Neutrophil (primary cell): ENCODE measurements around the gene HPSE2.

ENCODE experiments used
- H3K27ac ChIP-seq: fragments of 200-600 bp; sonication (generic); 2 replicates; pipeline ENCODE4 v1.5.1; 2016; ENCODE audit warnings: mild to moderate bottlenecking, moderate library complexity
- H3K27me3 ChIP-seq: fragments of 200-600 bp; sonication (generic); 2 replicates; pipeline ENCODE4 v1.6.0; 2016; ENCODE audit warnings: mild to moderate bottlenecking
- H3K36me3 ChIP-seq: fragments of 200-600 bp; sonication (generic); 2 replicates; pipeline ENCODE4 v1.5.1; 2017
- H3K4me1 ChIP-seq, 2 experiments: fragments of 200-600 bp in 1 of 2; sonication (generic) in 1 of 2; 1 replicate in 1 of 2; 2 replicates in 1 of 2; pipeline versions ENCODE4 v1.5.1 to v1.6.1; 2013 to 2016; ENCODE audit warnings: low read depth in 1 of 2, low read length in 1 of 2, mild to moderate bottlenecking in 1 of 2, moderate library complexity in 1 of 2; ENCODE audit not compliant: control insufficient read depth in 1 of 2, insufficient read depth in 1 of 2
- H3K4me3 ChIP-seq, 2 experiments: fragments of 200-600 bp in 1 of 2; sonication (generic) in 1 of 2; 1 replicate in 1 of 2; 2 replicates in 1 of 2; pipeline ENCODE4 v1.5.1; 2013 to 2016; ENCODE audit warnings: low read depth in 1 of 2, low read length in 1 of 2, mild to moderate bottlenecking in 1 of 2, moderate library complexity in 1 of 2
- H3K9me3 ChIP-seq: fragments of 200-600 bp; sonication (generic); 2 replicates; pipeline ENCODE4 v1.5.1; 2016
- TF ChIP-seq, protein P1 (sequence below): fragments of 200-600 bp; sonication (generic); IDR thresholded peaks from 2 replicates; pipeline ENCODE4 v1.5.1; 2016; ENCODE audit warnings: antibody characterized with exemption

HPSE2 gene

DNA sequence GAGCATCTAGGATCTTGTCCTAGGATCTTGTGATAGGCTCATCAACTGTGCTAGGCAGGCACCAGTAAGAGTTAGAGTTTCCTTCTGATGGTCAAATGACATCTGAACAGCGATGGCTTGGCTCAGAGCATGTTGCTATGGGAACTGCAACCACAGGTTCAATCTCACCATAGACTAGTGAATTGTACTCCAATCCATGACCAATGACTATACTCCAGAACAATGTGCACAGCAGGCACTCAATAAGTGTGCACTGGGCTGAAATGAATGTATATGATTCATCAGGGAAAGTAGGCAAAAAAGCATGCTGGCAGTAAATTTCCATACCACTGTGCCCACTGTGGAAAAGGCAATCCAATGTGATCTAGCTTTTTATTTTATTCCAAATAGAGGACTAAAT, 625.4 kb downstream of the HPSE2 start:
- no peaks in the 10 kb centered on the region for H3K9me3 ChIP-seq
- no peaks in the 10 kb centered on the region for H3K4me1 ChIP-seq
- H3K4me3 ChIP-seq: no peak overlapping the region
- no peaks in the 10 kb centered on the region for H3K36me3 ChIP-seq
- H3K27ac ChIP-seq: no peak overlapping the region
- TF ChIP-seq, protein P1, sequence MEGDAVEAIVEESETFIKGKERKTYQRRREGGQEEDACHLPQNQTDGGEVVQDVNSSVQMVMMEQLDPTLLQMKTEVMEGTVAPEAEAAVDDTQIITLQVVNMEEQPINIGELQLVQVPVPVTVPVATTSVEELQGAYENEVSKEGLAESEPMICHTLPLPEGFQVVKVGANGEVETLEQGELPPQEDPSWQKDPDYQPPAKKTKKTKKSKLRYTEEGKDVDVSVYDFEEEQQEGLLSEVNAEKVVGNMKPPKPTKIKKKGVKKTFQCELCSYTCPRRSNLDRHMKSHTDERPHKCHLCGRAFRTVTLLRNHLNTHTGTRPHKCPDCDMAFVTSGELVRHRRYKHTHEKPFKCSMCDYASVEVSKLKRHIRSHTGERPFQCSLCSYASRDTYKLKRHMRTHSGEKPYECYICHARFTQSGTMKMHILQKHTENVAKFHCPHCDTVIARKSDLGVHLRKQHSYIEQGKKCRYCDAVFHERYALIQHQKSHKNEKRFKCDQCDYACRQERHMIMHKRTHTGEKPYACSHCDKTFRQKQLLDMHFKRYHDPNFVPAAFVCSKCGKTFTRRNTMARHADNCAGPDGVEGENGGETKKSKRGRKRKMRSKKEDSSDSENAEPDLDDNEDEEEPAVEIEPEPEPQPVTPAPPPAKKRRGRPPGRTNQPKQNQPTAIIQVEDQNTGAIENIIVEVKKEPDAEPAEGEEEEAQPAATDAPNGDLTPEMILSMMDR: no peak
- H3K27me3 ChIP-seq: peaks cover 36% of the 10 kb centered on the region

DNA sequence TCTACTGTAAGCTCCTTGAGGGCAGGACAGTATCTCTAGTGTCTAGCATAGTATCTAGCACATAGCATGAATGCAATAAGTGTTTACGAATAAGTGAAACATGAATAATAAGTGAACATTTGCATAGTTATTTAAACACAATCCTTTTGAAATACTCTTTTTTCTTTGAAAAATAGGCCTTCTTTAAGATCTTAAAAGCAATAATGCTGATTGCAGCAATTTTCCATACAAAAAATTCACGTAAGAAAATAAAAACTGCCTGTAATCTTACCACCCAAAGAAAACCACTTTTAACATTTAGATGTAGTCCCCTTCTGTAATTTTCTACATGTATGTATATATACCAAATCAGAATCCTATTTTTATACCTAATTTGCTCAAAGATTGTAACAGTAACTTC, 626.4 kb downstream of the HPSE2 start:
- peaks cover 36% of the 10 kb centered on the region for H3K27me3 ChIP-seq
- H3K36me3 ChIP-seq: no peaks in the 10 kb centered on the region
- TF ChIP-seq, protein P1: no peak
- H3K9me3 ChIP-seq: no peaks in the 10 kb centered on the region
- H3K4me1 ChIP-seq: no peaks in the 10 kb centered on the region
- no peak overlapping the region for H3K4me3 ChIP-seq
- no peak overlapping the region for H3K27ac ChIP-seq

DNA sequence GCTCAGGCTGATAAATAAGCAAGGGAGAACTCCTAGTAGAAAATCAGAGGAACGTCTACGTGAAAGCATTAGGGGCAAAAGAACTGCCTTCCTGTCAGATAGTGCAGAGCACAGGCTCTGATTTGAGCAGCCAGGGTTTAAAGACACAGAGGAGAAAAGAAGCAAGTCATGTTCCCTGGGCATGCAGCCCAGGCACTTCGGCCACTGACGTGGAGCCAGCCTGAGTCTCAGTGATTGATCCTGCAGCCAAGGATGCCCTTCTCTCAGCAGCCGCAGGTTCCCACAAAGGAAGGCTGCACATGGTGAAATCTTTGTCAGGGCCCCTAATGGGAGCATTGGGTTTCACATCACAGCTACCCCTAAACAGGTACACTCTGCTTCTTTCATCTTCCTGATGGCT, 627.2 kb downstream of the HPSE2 start:
- TF ChIP-seq, protein P1: no peak
- no peaks in the 10 kb centered on the region for H3K9me3 ChIP-seq
- no peaks in the 10 kb centered on the region for H3K4me1 ChIP-seq
- no peak overlapping the region for H3K27ac ChIP-seq
- H3K27me3 ChIP-seq: peaks cover 36% of the 10 kb centered on the region
- no peaks in the 10 kb centered on the region for H3K36me3 ChIP-seq
- H3K4me3 ChIP-seq: no peak overlapping the region

DNA sequence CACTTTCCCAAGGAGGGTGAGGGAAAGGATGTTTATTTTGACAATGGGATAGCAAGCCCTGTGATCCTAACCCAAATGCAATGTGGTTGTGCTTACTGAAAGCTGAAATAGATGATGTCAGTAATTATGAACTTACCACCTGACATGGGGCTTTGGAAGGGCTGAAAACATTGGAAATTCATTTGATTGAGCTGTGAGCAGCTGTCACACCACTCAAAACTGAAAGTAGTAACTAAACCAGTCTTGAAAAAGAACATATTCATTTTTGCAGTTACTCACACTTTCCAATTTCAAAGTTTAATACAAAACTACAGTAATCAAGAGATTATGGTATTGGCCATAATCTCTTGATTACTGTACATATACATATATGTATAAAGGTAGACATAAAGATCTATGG, 633.4 kb downstream of the HPSE2 start:
- peaks cover 16% of the 10 kb centered on the region for H3K27me3 ChIP-seq
- no peaks in the 10 kb centered on the region for H3K36me3 ChIP-seq
- TF ChIP-seq, protein P1: no peak
- no peaks in the 10 kb centered on the region for H3K4me1 ChIP-seq
- no peak overlapping the region for H3K27ac ChIP-seq
- no peak overlapping the region for H3K4me3 ChIP-seq
- H3K9me3 ChIP-seq: no peaks in the 10 kb centered on the region

DNA sequence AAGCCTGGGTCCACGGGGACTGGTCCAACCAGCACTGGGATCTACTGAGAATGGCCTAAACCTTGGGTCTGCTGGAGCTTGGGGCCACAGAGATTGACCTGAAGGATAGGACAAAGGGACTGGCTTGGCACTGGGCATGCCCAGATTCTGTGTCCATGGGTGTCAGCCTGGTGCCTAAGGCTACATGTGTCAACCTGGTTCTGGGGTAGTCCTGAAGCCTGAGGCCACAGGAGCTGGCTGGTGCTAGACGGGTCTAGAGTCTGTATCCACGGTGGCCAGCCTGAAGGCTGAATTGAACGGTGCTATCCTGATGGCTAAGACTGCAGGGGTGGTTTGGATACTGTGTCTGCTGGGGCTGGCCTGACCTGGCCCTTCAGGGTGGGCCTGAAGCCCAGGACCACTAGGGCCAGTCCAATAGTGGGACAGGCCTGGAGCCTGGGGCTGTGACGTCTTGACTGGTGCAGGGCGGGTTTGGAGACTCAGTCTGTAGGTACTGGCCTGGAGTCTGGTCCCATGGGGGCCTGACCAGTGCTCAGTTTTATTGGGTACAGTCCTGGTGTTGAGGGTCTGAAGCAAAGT, 636.5 kb downstream of the HPSE2 start:
- H3K9me3 ChIP-seq: no peaks in the 10 kb centered on the region
- H3K27ac ChIP-seq: no peak overlapping the region
- no peaks in the 10 kb centered on the region for H3K36me3 ChIP-seq
- no peak overlapping the region for H3K4me3 ChIP-seq
- H3K4me1 ChIP-seq: no peaks in the 10 kb centered on the region
- TF ChIP-seq, protein P1: no peak
- H3K27me3 ChIP-seq: no peaks in the 10 kb centered on the region

DNA sequence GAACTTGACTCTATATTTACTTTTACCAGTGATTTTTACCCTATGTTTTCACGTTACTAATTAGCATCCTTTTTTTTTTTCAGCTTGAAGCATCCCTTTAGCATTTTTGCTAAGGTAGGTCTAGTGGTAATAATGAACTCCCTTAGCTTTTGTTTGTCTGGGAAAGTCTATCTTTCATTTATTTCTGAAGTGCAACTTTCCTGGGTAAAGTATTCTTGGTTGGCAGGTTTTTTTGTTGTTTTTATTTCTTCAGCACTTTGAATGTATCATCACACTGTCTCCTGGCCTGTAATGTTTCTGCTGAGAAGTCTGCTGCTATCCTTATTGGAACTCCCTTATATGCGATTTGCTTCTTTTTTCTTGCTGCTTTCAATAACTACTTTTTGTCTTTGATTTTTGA, 639.2 kb downstream of the HPSE2 start:
- Histone ChIP-seq H3K27me3 (no peaks in the 10 kb centered on the region), H3K36me3 (no peaks in the 10 kb centered on the region), H3K4me1 (no peaks in the 10 kb centered on the region), H3K9me3 (no peaks in the 10 kb centered on the region), H3K4me3 (no peak overlapping the region), H3K27ac (no peak overlapping the region)
- TF ChIP-seq, protein P1: no peak
